GM12878 (cell line): Measurements from ENCODE around the gene VTCN1. TPM values are rescaled to one million over a fixed set of nuclear protein-coding genes. Genes with fewer than 3 reads are reported as not detected.

Experiments
- ATAC-seq: fragments of 200-7000 bp; cut with Tn5 transposase; 3 replicates; pipeline ENCODE4 v1.9.1; 2020; ENCODE audit warnings: mild to moderate bottlenecking, moderate library complexity
- BruUV-seq: library from RNA; stranded (reverse); fragments of 400-500 nt; replicated peaks from 2 replicates; lab custom pipeline; 2021; lab: Mats Ljungman, UMichigan
- CTCF ChIA-PET: fragments of 300-600 bp; sonication (Branson Sonifier 250); formaldehyde crosslinking; extraction: SDS; loops from one replicate; lab custom pipeline; 2021; ENCODE audit warnings: inconsistent platforms; lab: Yijun Ruan, JAX
- POLR2A ChIA-PET: fragments of 350-600 bp; formaldehyde crosslinking; extraction: SDS; loops from one replicate; lab custom pipeline; 2021; ENCODE audit warnings: inconsistent platforms; lab: Charles Lee
- RAD21 ChIA-PET: fragments of 300-600 bp; sonication (Branson Sonifier 250); formaldehyde crosslinking; loops from one replicate; lab custom pipeline; 2023; ENCODE audit warnings: antibody characterized with exemption; ENCODE audit not compliant: unreplicated experiment; lab: Charles Lee
- SMC1A ChIA-PET: fragments of 300-600 bp; sonication (Branson Sonifier 250); formaldehyde crosslinking; loops from one replicate; lab custom pipeline; 2023; ENCODE audit not compliant: unreplicated experiment, uncharacterized antibody; lab: Charles Lee
- DNase-seq: peaks from one replicate; pipeline ENCODE4 v3.0.0-alpha.2; 2011; ENCODE audit warnings: low read depth, low spot score
- FAIRE-seq: peaks from 3 replicates; lab custom pipeline; 2011; peaks lifted over from hg19 to GRCh38; lab: Jason Lieb, UNC
- H2AFZ ChIP-seq: 2 replicates; pipeline ENCODE4 v1.6.0; 2011; ENCODE audit warnings: low read depth, low read length, control low read depth; ENCODE audit not compliant: control insufficient read depth
- H3K27ac ChIP-seq: 2 replicates; pipeline ENCODE4 v1.5.1; 2011; ENCODE audit warnings: control low read depth; ENCODE audit not compliant: control insufficient read depth, insufficient read depth
- H3K27me3 ChIP-seq, 2 experiments: replicated peaks in 1 of 2; 2 replicates each; pipeline versions ENCODE4 v1.6.0 to v1.6.1; 2011; ENCODE audit warnings: low read length in 1 of 2; ENCODE audit not compliant: control insufficient read depth in 2 of 2, insufficient read depth in 2 of 2
- H3K36me3 ChIP-seq, 2 experiments: 2 replicates each; pipeline ENCODE4 v1.5.1; 2011; ENCODE audit warnings: low read length in 1 of 2; ENCODE audit not compliant: control insufficient read depth in 2 of 2, insufficient read depth in 2 of 2
- H3K4me1 ChIP-seq: 2 replicates; pipeline ENCODE4 v1.6.1; 2011; ENCODE audit warnings: mild to moderate bottlenecking, low read length, moderate library complexity, mixed read lengths; ENCODE audit not compliant: control insufficient read depth, insufficient read depth
- H3K4me2 ChIP-seq: 2 replicates; pipeline ENCODE4 v1.6.0; 2011; ENCODE audit warnings: control low read depth; ENCODE audit not compliant: control insufficient read depth, insufficient read depth
- H3K4me3 ChIP-seq: fragments of 200-600 bp; sonication (generic); 2 replicates; pipeline ENCODE4 v1.5.1; 2016
- H3K79me2 ChIP-seq: 2 replicates; pipeline ENCODE4 v1.6.0; 2011; ENCODE audit warnings: low read length; ENCODE audit not compliant: control insufficient read depth, insufficient read depth
- H3K9ac ChIP-seq: 2 replicates; pipeline ENCODE4 v1.8.0; 2011; ENCODE audit warnings: low read length, control low read depth, mixed read lengths; ENCODE audit not compliant: control insufficient read depth, insufficient read depth
- H3K9me3 ChIP-seq: replicated peaks from 3 replicates; pipeline ENCODE4 v1.5.1; 2011; ENCODE audit warnings: mild to moderate bottlenecking, low read length; ENCODE audit not compliant: control insufficient read depth, insufficient read depth
- H4K20me1 ChIP-seq: 2 replicates; pipeline ENCODE4 v1.6.0; 2011; ENCODE audit not compliant: control insufficient read depth, insufficient read depth
- CBX5 ChIP-seq: sonication (generic); IDR thresholded peaks from 2 replicates; pipeline ENCODE4 v1.6.1; 2016; ENCODE audit warnings: low read depth, moderate library complexity, mild to moderate bottlenecking, inconsistent platforms
- IRF4 ChIP-seq: IDR thresholded peaks from 2 replicates; pipeline ENCODE4 v1.6.1; 2011; ENCODE audit warnings: low read depth, low read length
- MTA3 ChIP-seq: IDR thresholded peaks from 2 replicates; pipeline ENCODE4 v1.6.1; 2012; ENCODE audit warnings: low read length, inconsistent platforms, borderline replicate concordance
- YY1 ChIP-seq: IDR thresholded peaks from 2 replicates; pipeline ENCODE4 v1.6.1; 2011; ENCODE audit warnings: low read depth, mild to moderate bottlenecking, low read length
- ZNF274 ChIP-seq: IDR thresholded peaks from one replicate; pipeline ENCODE4 v1.8.0; 2011; ENCODE audit not compliant: insufficient read length, insufficient read depth
- WGBS: methylation state at CpG from one replicate; pipeline ENCODE4 v1.1.6; 2016; ENCODE audit warnings: low lambda C conversion rate; ENCODE audit not compliant: insufficient replicate concordance, insufficient coverage; ENCODE audit errors: missing lambda C conversion rate; 5-methylcytosine and 5-hydroxymethylcytosine counted together
- in situ Hi-C: fragments of 300-500 bp; cut with MboI; formaldehyde crosslinking; loops from 9 replicates; pipeline ENCODE4 v1.14.3; 2018; ENCODE audit warnings: mixed read lengths
- intact Hi-C: fragments of 100-400 bp; cut with micrococcal nuclease; formaldehyde crosslinking; loops from one replicate; pipeline ENCODE4 v1.14.2; 2022; ENCODE audit not compliant: unreplicated experiment
- polyA plus RNA-seq, 11 experiments: library from polyadenylated mRNA; depleted of rRNA in 4 of 11; unstranded in 6 of 11; stranded (reverse) in 5 of 11; fragments of >200 nt; fragmentation: Nextera tagmentation in 4 of 11; fragmentation: Illumina TruSeq in 1 of 11; extraction: Ambion mirVana in 4 of 11; extraction: Trizol in 1 of 11; gene quantifications; 1 replicate in 1 of 11; 2 replicates in 10 of 11; pipeline versions ENCODE4 v1.2.1 to v1.2.3, GENCODE V29; 2011 to 2016; ENCODE audit warnings: inconsistent platforms in 2 of 11, missing spikeins in 2 of 11, low read depth in 1 of 11
- total RNA-seq, 4 experiments: library from RNA; depleted of rRNA in 3 of 4; stranded (reverse); fragments of >200 nt in 3 of 4; fragmentation: Illumina TruSeq in 1 of 4; extraction: Trizol in 1 of 4; gene quantifications; 2 replicates each; pipeline versions ENCODE4 v1.2.1 to v1.2.3, GENCODE V29; 2013 to 2021
- TF ChIP-seq, protein P1 (sequence below): fragments of 450-650 bp; conservative IDR thresholded peaks from 2 replicates; pipeline ENCODE4 v1.6.1; 2017; ENCODE audit warnings: mild to moderate bottlenecking, moderate library complexity
- TF ChIP-seq, protein P2 (sequence below): fragments of 450-650 bp; IDR thresholded peaks from 2 replicates; pipeline ENCODE4 v1.6.1; 2018; ENCODE audit warnings: mild to moderate bottlenecking, low read depth, moderate library complexity; ENCODE audit not compliant: partially characterized antibody
- TF ChIP-seq, protein P3 (sequence below): fragments of 150-350 bp; IDR thresholded peaks from 2 replicates; pipeline ENCODE4 v1.6.1; 2014; ENCODE audit warnings: mild to moderate bottlenecking, low read depth, low read length

VTCN1 gene
- total and polyA plus RNA-seq, 10 of the 15 experiments (the other 5 are each of a cell fraction or from before 2014, with no cell fraction given) = not detected

DNA sequence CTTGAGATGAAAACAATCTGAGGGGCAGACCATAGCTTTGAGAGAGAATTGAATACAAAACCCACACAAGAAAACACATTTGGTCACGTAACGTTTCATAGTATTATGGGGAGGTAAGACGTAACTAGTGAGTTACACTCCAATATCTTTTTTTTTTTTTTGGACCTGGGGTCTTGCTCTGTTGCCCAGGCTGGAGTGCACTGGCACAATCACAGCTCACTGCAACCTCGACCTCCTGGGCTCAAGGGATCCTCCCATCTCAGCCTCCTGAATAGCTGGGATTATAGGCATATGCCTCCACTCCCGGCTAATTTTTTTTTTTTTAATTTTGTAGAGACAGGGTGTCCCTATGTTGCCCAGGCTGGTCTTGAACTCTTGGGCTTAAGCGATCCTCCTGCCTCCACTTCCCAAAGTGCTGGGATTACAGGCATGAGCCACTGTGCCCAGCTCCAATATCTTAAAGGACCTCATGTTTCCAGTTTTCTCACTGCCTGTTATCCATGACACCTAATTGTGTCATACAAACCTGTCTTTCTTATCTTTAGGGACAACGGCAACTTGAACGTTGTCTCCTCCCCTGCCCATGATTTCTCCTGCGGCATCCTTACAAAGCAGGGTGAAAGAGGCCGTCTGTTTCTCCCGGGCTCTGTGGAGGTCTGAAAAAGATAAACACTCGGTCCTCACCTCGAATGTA lies 94.5 kb downstream of the VTCN1 start:
- H3K27me3 ChIP-seq = no peaks in the 10 kb centered on the region
- RAD21 ChIA-PET = no interaction called here
- no peak overlapping the region for H3K27ac ChIP-seq
- H2AFZ ChIP-seq = no peak overlapping the region
- TF ChIP-seq, protein P1, sequence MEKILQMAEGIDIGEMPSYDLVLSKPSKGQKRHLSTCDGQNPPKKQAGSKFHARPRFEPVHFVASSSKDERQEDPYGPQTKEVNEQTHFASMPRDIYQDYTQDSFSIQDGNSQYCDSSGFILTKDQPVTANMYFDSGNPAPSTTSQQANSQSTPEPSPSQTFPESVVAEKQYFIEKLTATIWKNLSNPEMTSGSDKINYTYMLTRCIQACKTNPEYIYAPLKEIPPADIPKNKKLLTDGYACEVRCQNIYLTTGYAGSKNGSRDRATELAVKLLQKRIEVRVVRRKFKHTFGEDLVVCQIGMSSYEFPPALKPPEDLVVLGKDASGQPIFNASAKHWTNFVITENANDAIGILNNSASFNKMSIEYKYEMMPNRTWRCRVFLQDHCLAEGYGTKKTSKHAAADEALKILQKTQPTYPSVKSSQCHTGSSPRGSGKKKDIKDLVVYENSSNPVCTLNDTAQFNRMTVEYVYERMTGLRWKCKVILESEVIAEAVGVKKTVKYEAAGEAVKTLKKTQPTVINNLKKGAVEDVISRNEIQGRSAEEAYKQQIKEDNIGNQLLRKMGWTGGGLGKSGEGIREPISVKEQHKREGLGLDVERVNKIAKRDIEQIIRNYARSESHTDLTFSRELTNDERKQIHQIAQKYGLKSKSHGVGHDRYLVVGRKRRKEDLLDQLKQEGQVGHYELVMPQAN = no peak
- TF ChIP-seq YY1 = no peak
- TF ChIP-seq, protein P2, sequence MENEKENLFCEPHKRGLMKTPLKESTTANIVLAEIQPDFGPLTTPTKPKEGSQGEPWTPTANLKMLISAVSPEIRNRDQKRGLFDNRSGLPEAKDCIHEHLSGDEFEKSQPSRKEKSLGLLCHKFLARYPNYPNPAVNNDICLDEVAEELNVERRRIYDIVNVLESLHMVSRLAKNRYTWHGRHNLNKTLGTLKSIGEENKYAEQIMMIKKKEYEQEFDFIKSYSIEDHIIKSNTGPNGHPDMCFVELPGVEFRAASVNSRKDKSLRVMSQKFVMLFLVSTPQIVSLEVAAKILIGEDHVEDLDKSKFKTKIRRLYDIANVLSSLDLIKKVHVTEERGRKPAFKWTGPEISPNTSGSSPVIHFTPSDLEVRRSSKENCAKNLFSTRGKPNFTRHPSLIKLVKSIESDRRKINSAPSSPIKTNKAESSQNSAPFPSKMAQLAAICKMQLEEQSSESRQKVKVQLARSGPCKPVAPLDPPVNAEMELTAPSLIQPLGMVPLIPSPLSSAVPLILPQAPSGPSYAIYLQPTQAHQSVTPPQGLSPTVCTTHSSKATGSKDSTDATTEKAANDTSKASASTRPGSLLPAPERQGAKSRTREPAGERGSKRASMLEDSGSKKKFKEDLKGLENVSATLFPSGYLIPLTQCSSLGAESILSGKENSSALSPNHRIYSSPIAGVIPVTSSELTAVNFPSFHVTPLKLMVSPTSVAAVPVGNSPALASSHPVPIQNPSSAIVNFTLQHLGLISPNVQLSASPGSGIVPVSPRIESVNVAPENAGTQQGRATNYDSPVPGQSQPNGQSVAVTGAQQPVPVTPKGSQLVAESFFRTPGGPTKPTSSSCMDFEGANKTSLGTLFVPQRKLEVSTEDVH = no peak
- TF ChIP-seq, protein P3, sequence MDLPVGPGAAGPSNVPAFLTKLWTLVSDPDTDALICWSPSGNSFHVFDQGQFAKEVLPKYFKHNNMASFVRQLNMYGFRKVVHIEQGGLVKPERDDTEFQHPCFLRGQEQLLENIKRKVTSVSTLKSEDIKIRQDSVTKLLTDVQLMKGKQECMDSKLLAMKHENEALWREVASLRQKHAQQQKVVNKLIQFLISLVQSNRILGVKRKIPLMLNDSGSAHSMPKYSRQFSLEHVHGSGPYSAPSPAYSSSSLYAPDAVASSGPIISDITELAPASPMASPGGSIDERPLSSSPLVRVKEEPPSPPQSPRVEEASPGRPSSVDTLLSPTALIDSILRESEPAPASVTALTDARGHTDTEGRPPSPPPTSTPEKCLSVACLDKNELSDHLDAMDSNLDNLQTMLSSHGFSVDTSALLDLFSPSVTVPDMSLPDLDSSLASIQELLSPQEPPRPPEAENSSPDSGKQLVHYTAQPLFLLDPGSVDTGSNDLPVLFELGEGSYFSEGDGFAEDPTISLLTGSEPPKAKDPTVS = no peak
- no peak for TF ChIP-seq ZNF274
- no peak for TF ChIP-seq IRF4
- no peak for TF ChIP-seq CBX5
- TF ChIP-seq MTA3 = no peak
- TF ChIP-seq, all 136 proteins: peak for 0
- Histone ChIP-seq H4K20me1 (no peaks in the 10 kb centered on the region), H3K4me2 (no peak overlapping the region), H3K4me1 (no peaks in the 10 kb centered on the region), H3K36me3 (no peaks in the 10 kb centered on the region), H3K9ac (no peak overlapping the region), H3K4me3 (no peak overlapping the region), H3K9me3 (no peaks in the 10 kb centered on the region), H3K79me2 (no peaks in the 10 kb centered on the region)
- CTCF ChIA-PET = interaction anchor here (0.6 to 3.6 kb wide), 3 partner anchors 11 to 451 kb away, joined by 3 to 23 read pairs (median 3); no protein-coding TSS in a partner anchor
- in situ Hi-C loops (no loop called here), intact Hi-C loops (no loop called here)
- WGBS = 92% methylated on average over 13 of the region's 13 CpGs
- ATAC-seq = no peak
- no TSS peak for BruUV-seq
- SMC1A ChIA-PET = interaction anchor here (0.5 to 1.0 kb wide), 4 partner anchors 25 to 541 kb away, joined by 3 to 4 read pairs (median 3); no protein-coding TSS in a partner anchor
- DNase-seq = no peak
- POLR2A ChIA-PET = no interaction called here
- FAIRE-seq = no peak
